AG10803 (cell line): Measurements from ENCODE around the gene SMCO2.

ENCODE experiments used
- DNase-seq: peaks from one replicate; pipeline ENCODE4 v3.0.0; 2010; ENCODE audit warnings: low read depth
- H3K4me3 ChIP-seq: 2 replicates; pipeline ENCODE4 v1.5.1; 2011; ENCODE audit warnings: mild to moderate bottlenecking, low read length, control low read depth
- TF ChIP-seq, protein P1 (sequence below): conservative IDR thresholded peaks from 2 replicates; pipeline ENCODE4 v1.5.1; 2011; ENCODE audit warnings: mild to moderate bottlenecking, low read length, control low read depth, inconsistent platforms

Gene SMCO2

DNA sequence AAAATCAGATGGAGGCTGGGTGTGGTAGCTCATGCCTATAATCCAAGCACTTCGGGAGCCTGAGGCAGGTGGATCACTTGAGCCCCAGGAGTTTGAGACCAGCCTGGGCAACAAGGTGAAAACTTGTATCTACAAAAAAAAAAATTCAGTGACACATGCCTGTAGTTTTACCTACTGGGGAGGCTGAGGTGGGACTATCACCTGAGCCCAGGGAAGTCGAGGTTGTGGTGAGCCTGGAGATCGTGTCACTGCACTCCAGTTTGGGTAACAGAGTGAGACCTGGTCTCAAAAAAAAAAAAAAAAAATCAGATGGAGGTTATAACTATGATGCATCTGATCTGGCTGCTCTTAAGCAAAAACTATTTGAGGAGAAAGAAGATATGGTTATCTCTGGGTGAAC is 50.9 kb downstream of the SMCO2 start:
- no peak for DNase-seq
- no peak overlapping the region for H3K4me3 ChIP-seq
- TF ChIP-seq, protein P1, sequence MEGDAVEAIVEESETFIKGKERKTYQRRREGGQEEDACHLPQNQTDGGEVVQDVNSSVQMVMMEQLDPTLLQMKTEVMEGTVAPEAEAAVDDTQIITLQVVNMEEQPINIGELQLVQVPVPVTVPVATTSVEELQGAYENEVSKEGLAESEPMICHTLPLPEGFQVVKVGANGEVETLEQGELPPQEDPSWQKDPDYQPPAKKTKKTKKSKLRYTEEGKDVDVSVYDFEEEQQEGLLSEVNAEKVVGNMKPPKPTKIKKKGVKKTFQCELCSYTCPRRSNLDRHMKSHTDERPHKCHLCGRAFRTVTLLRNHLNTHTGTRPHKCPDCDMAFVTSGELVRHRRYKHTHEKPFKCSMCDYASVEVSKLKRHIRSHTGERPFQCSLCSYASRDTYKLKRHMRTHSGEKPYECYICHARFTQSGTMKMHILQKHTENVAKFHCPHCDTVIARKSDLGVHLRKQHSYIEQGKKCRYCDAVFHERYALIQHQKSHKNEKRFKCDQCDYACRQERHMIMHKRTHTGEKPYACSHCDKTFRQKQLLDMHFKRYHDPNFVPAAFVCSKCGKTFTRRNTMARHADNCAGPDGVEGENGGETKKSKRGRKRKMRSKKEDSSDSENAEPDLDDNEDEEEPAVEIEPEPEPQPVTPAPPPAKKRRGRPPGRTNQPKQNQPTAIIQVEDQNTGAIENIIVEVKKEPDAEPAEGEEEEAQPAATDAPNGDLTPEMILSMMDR: no peak

DNA sequence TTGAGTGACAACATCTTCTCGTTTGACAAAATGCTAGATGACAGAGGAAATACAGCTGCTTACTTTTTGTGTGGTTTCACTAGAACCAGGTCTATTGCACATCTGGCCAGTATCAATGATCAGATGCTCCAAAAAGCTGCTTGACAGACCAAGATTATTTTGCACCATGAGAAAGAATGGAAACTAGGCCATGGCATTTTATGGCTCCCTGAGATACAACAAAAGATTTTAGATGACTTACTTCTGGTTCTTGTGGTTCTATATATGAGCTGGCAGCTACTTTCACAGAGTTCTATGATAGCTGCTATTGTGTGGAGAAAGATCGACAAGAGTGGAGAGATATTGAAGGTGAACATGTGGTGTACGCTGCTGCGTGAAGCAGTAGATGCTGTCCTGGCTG is 51.6 kb downstream of the SMCO2 start:
- no peak for DNase-seq
- H3K4me3 ChIP-seq: no peak overlapping the region
- TF ChIP-seq, protein P1: no peak

DNA sequence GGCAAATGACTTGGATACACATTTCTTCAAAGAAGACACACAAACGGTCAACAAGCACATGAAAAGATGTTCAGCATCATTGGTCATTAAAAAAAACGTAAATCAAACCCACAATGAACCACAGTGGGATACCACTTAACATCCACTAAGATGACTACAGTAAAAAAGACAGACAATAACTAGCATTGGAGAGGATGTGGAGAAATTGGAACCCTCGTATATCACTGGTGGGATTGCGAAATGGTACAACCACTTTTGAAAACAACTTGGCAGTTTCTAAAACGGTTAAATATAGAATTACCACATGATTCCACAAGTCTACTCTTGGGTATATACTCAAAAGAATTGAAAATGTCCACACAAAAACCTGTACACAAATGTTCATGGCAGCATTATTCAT is 52.2 kb downstream of the SMCO2 start:
- DNase-seq: peak; percentile 56
- TF ChIP-seq, protein P1: no peak
- H3K4me3 ChIP-seq: no peak overlapping the region

DNA sequence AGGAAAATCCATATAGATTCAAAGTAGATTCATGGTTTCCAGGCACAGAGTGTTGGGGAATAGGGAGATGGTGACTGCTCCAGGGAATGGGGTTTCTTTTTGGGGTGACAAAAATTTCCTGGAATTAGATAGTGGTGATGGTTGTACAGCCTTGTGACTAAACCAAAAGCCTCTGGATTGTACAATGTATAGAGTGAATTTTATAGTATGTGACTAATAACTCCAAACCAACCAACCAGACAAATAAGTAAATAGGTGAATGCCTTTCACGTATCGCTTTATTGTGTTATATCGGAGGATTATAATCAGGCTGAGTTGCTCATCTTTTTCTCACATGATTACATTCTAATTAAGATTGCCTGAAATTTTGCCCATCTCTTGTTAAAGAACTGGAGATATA is 52.8 kb downstream of the SMCO2 start:
- TF ChIP-seq, protein P1: no peak
- H3K4me3 ChIP-seq: no peak overlapping the region
- no peak for DNase-seq

DNA sequence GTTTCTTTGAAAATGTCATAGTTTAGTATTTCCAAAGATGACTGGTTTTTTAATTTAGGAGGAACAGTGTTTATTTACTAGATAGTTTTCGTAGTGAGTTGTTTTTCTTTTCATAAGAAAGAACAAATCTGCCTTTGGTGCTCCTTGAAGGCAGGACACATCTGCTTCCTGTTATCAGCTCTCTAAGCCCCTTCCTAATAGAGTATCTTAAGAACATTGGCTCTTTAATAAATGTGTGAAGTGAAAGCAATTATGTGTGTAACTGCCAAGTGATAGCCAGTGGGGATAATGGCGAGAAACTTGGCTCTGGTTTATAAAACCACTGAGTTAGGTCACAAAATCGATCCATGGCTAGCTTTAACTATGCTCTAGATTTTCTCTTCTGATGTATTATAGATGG is 54.0 kb downstream of the SMCO2 start:
- DNase-seq: no peak
- H3K4me3 ChIP-seq: no peak overlapping the region
- TF ChIP-seq, protein P1: no peak

DNA sequence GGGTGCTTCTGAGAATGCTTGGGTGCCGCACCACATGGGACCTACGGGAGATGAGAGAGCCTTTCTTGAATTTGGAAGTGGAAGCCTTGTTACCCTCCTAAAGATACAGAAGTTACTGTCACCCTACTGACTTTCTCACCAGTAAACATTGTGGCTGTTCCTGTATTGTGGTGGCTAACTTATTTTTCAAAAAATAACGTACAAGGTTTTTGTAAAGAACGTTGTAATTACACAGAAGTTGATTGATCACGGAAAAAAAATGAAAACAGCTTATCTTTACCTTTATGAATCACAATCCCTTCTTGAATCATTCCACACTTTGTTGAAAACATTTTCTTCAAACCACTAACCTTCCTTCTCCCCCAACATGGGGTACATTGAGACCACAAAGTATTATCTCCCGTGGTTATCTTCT is 55.5 kb downstream of the SMCO2 start:
- no peak overlapping the region for H3K4me3 ChIP-seq
- no peak for DNase-seq
- TF ChIP-seq, protein P1: no peak

DNA sequence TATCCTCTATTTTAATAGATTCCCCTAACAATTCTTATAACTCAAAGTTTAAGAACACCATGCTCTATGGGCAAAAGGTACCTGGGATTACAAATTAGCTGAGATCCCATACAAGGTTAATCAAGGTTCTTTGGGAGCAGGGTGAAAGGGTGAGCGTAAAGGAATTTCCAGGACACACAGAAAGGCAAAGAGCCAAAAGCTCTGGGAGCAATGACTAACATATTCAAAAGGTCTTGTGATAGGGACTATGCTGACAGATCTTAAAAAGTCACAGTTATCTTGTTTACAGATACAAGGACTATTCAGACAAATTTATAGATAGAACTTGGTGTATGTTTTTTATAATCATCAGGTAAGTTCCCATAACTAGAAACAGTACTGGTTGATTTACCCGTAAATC is 58.0 kb downstream of the SMCO2 start:
- peak; percentile 43 for DNase-seq
- H3K4me3 ChIP-seq: no peak overlapping the region
- TF ChIP-seq, protein P1: no peak
